ENCODE results near the gene SLC35A4.
"Not testable (repeated sequence)": the region's sequence is repeated elsewhere in the genome, so short reads cannot be mapped to it uniquely, and the experiment has no call there.

SLC35A4 gene

GRCh38 chr5:140591747-140592372 is 27.2 kb downstream of the SLC35A4 start:
- DNase-seq = no peak

GRCh38 chr5:140593070-140593469 is 28.4 kb downstream of the SLC35A4 start:
- DNase-seq = not testable (repeated sequence)

GRCh38 chr5:140594169-140594568 is 29.5 kb downstream of the SLC35A4 start:
- DNase-seq = no peak

- no peak for DNase-seq
Measured at GRCh38 chr5:140595538-140596300, 31.1 kb downstream of the SLC35A4 start.

GRCh38 chr5:140596321-140596741 is 31.7 kb downstream of the SLC35A4 start:
- DNase-seq = no peak

- DNase-seq = no peak
Measured at GRCh38 chr5:140598836-140599235, 34.2 kb downstream of the SLC35A4 start.

GRCh38 chr5:140600096-140600495 is 35.5 kb downstream of the SLC35A4 start:
- no peak for DNase-seq

GRCh38 chr5:140602147-140602546 is 37.5 kb downstream of the SLC35A4 start:
- no peak for DNase-seq

- not testable (repeated sequence) for DNase-seq
Measured at GRCh38 chr5:140603446-140603698, 38.7 kb downstream of the SLC35A4 start.

- no peak for DNase-seq
Measured at GRCh38 chr5:140603734-140604133, 39.1 kb downstream of the SLC35A4 start.

GRCh38 chr5:140605879-140606278 is 41.3 kb downstream of the SLC35A4 start:
- no peak for DNase-seq

GRCh38 chr5:140607031-140607430 is 42.4 kb downstream of the SLC35A4 start:
- no peak for DNase-seq

- DNase-seq = no peak
Measured at GRCh38 chr5:140608722-140609121, 44.1 kb downstream of the SLC35A4 start.

GRCh38 chr5:140609126-140609525 is 44.5 kb downstream of the SLC35A4 start:
- DNase-seq = no peak

- DNase-seq = no peak
Measured at GRCh38 chr5:140611020-140611521, 46.4 kb downstream of the SLC35A4 start.
